CD4-positive, alpha-beta T cell treated with Interleukin-6 at 100 ng/mL for 8 hours (primary cell): ENCODE measurements around the gene HPN.
A peak's percentile ranks its signal among the peaks of the same experiment; 100 is the strongest.
"Not testable (repeated sequence)": the region's sequence is repeated elsewhere in the genome, so short reads cannot be mapped to it uniquely, and the experiment has no call there.

Source experiments
- DNase-seq: peaks from one replicate; pipeline ENCODE4 v3.0.0-alpha.2; 2020; ENCODE audit warnings: mixed read lengths, low spot score

Gene HPN

DNA sequence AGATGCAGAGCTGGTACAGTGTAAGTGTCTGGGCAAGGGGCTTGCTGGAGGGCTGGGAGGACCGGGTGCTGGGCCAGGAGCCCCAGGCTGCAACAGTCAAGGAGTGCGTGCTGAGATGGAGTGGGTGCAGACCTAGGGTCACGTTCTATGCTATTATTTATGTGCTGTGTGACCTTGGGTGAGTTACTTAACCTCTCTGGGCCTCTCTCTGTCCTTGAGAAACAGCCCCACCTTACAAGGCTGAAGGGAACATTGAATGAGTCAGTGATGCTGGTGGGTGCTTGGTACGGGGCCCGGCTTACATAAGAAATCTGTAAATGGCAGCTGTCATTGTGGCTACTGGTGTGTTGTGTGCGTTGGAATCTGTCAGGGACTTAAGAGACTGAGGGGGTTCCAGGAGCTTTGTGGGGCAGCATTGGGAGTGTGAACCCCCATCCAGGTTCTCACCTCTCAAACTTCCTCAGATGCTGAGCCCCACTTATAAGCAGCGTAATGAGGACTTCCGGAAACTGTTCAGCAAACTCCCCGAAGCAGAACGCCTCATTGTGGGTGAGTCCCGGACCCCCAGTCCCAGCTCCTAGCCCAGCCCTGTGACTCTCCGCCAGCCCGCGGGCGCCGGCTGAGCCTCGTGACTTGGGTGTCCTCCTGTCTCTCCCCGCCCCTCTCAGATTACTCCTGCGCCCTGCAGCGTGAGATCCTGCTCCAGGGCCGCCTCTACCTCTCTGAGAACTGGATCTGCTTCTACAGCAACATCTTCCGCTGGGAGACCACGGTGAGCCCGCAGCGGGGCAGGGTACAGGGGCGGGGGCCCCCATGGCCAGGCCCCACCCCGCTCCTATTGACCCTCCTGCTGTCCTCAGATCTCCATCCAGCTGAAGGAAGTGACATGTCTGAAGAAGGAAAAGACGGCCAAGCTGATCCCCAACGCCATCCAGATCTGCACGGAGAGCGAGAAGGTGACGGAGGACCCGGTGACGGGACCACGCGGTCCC lies 31.8 kb upstream of the HPN start:
- DNase-seq, result no peak

DNA sequence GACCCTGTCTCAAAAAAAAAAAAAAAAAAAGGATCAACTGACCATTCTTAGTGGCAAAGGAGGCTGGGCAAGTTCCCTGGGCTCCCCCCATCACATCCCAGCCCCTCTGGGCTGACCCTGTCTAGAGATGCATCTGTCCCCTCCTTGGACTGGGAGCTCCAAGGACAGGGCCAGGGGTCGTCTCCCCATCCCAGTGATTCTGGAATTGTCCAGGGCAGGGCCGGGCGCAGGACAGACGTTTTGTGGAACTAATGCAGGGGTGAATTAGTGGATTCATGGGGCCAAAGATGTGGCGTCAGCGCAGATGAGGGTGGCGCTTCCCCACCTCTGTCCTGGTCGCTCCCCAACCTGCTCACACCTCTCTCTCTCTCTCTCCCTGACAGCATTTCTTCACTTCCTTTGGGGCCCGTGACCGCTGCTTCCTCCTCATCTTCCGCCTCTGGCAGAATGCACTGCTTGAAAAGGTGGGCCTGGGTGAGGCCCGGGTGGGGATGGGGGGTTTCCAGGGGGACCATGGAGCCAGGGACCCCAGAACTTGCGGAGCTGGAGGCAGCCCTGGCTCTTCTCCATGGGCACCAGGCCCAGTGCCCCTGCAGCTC lies 30.3 kb upstream of the HPN start:
- DNase-seq, result peak; percentile 37

DNA sequence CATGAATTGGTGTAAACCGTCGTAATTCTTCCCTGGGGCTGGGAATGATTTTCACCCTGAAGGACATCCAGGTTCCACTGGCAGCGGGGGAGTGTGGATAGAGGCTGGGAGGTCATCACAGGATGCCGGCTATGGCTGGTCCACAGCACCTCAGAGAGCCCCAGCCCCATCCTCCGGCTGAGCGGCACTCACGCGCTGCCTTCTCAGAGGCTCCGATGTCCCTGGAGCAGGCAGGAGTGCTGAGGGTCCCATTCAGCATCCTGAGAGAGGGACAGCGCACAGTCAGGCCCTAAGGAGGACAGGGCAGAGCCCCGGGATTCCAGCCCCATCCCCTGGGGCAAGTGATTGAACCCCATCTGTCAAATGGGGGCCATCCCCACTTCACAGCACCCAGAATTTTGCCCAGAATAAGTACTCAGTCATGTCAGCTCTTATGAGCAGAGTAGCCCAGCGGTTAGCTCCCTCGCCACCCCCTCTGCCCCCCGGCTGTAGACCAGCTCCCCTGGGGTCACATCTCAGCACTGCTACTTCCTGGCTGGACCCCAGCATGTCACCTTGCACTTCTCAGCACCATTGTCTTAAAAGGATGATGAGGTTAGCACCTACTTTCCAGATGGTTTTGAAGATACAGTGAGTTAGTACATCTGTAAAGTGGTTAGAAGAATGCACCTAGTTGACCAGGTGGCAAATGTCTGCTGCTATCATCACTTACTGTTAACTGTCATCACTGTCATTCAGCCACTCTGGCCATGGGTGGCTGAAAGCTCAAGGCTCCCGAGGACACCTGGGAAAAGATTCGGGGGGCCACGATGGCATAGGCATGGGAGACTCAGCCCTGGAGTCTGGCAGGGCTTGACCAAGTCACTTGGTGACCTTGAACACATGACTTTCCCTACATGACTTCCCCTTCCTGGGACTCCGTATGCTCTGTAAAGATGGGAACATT lies 29.5 kb upstream of the HPN start:
- no peak for DNase-seq

DNA sequence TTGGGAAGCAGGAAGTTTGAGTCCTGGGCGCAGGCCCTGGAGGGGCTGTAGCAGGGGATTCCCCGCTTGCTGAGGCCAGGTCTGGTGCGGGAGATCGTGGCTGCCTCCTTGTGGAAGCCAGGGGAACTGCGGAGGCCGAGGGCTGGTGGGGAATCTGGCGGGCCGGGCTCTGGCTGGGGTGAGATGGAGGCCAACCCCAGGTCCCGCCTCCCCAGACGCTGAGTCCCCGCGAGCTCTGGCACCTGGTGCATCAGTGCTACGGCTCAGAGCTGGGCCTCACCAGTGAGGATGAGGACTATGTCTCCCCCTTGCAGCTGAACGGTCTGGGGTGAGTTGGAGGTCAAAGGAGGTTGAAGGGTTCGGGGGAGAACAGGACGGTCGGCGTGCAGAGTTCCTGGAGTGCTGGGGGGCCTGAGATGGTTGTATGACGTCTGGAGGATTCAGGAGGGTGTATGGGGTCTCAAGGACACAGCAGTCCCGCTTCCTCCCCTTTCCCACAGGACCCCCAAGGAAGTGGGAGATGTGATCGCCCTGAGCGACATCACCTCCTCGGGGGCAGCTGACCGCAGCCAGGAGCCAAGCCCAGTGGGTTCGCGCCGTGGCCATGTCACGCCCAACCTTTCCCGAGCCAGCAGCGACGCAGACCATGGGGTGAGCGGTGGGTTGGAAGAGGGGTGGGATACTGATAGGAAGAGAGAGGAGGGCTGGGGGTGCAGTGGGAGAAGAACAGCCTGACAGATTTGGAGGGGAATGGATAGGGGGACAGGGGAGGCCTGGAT lies 28.3 kb upstream of the HPN start:
- peak; percentile 76 for DNase-seq

DNA sequence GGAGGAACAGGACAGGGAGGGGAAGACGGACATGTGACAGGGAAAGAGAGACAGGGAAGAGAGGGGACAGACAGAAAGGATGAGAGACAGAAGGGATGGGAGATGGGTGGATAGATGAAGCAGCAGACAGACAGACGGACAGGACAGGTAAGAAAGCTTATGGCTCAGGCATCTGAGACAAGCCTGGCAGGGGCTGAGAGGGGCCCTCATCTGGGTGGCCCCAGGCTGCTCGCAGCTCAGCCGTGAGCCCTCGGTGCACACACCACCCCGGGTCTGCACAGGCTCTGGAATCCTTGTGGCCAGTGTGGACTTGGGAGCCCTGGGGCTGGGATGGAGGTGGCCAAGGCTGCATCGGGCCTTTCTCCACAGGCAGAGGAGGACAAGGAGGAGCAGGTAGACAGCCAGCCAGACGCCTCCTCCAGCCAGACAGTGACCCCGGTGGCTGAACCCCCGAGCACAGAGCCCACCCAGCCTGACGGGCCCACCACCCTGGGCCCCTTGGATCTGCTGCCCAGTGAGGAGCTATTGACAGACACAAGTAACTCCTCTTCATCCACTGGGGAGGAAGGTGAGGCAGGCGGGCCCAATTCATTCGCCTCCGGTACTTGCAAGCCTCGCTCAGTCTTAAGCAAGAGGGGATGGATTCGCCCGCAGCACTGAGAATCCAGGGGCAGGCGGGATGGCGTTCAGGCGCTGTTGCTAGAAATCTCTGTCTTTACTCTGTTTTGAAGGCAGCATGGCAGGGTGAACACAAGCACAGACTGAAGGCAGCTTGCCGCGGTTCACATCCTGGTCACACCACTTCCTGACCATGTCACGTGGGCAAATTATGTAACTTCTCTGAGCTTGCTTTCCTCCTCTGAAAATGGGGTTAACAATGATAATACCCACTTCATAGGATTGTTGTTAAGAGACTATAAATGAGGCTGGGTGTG lies 27.4 kb upstream of the HPN start:
- peak; percentile 85 for DNase-seq

DNA sequence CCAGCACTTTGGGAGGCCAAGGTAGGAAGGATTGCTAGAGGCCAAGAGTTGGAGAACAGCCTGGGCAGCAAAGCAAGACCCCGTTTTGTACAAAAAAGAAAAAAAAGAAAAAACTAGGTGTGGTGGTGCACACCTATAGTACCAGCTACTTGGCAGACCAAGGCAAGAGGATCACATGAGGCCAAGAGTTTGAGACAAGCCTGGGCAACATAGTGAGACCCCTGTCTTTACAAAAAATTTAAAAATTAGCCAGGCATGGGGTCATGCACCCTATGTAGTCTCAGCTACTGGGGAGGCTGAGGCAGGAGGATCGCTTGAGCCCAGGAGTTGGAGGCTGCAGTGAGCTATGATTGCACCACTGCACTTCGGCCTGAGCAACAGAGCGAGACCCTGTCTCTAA lies 26.7 kb upstream of the HPN start:
- DNase-seq, result not testable (repeated sequence)

DNA sequence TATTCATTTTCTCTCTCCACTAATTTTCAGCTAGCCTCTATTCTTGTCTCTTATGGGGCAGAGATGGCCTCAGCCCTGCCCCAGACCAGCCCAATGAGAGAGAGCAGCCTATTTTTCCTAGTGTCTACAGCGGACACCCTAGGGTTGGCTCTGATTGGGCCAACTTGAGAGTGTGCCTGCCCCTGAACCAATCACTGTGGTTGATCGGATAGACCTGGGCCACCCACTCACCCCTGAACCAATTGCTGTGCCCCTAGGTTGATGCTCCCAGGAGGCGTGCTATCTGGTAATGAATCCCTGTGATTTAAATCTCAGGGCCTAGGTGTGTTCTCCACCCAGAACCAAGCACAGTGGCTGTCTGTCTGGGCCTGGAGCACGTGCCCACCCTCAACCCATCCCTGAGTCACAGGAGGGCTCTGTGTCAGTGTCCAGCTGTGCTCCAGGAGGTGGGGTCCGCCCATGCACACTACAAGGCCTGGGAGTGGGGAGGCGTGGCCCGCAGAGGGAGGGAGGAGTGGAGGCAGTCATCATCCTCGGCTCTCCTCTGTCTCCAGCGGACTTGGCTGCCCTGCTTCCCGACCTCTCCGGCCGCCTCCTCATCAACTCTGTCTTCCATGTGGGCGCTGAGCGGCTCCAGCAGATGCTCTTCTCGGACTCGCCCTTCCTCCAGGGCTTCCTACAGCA lies 26.1 kb upstream of the HPN start:
- no peak for DNase-seq

DNA sequence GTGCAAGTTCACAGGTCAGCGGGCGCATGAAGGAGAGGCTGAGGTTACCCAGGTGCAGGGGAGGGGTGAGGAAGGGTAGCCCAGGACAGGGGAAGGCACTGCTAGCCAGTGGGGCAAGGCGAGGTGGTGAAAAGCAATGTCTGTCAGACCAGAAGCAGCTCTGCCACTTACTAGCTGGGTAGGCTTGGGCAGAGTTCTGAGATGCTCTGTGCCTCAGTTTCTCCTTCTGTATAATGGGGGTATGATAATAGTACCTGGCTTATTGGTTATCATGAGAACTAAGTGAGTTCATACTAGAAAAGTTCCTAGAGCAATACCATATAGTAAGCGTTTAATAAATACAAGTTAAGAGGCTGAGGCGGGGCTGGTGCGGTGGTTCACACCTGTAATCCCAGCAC lies 25.6 kb upstream of the HPN start:
- no peak for DNase-seq

DNA sequence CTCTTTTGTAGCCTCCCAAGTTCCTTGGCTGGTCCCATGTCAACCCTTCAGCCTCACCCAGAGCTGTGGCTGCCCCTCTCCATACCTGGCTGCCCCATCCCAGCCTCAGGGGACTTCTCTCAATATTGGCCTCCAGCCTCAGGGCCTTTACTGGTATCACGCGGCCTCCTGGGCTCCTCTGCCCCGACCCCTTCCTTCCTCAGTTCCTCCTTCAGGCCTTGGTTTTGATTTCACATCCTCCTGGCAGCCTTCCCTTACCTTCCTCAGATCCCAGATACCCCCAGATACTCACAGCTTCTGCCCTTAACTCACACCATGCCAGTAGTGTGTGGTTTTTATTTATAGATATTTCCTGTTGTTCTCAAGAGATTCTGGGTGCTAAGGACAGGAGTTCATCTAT lies 24.0 kb upstream of the HPN start:
- no peak for DNase-seq

DNA sequence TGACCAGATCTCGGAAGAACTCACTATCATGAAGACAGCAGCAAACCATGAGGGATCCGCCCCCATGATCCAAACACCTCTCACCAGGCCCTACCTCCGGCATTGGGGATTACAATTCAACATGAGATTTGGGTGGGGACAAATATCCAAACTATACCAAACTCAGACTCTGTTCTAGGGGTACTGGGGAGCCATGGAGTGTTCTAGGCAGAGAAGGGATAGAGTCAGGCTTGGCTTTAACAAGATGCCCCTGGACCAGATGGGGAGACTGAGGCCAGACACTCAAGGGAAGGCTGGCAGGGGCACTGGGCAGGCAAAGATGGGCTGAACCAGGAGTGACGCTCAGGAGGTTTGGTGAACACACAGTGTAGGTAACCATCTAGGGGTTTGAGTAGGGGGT lies 23.1 kb upstream of the HPN start:
- DNase-seq, result no peak

DNA sequence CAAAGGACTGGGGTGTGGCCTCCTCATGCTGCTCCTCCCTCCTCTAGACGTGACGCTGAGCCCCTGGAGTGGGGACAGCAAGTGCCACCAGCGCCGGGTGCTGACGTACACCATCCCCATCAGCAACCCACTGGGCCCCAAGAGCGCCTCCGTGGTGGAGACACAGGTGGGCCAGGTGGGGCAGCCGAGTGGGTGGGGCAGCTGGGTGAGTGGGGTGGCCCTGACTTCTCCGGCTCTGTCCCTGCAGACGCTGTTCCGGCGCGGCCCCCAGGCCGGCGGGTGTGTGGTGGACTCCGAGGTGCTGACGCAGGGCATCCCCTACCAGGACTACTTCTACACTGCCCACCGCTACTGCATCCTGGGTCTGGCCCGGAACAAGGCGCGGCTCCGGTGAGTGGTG lies 22.4 kb upstream of the HPN start:
- no peak for DNase-seq

DNA sequence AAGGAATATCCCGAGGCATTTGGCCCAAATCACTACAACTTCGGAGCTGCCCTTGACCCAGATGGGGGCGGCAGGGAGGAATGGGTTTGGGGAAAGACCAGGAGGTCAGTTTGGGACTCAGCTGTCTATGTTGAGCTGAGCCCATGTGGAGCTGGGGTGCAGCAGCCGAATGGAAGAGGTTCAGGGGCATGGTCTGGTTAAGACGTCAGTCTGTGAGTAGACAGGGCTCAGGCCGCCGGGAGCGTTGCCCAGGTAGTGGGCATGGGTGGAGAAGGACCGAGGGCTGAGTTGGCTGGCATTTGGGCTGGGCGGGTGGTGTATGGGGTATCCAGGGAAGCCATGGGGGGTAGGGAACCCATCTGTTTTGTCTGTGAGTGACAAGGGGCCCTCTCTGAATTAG lies 20.5 kb upstream of the HPN start:
- no peak for DNase-seq

DNA sequence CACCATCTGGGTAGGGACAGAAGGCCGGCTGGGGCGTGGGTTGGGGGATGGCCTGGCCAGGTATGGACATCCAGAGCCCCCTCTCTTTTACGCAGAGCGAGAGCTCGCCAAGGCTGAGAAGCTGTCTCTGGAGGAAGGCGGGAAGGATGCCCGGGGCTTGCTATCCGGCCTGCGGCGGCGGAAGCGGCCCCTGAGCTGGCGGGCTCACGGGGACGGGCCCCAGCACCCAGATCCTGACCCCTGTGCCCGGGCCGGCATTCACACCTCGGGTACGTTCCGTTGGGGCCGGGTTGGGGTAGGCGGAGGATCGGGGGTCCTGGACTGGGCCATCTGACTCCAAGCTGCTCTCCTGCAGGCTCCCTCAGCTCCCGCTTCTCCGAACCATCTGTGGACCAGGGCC lies 19.9 kb upstream of the HPN start:
- no peak for DNase-seq

DNA sequence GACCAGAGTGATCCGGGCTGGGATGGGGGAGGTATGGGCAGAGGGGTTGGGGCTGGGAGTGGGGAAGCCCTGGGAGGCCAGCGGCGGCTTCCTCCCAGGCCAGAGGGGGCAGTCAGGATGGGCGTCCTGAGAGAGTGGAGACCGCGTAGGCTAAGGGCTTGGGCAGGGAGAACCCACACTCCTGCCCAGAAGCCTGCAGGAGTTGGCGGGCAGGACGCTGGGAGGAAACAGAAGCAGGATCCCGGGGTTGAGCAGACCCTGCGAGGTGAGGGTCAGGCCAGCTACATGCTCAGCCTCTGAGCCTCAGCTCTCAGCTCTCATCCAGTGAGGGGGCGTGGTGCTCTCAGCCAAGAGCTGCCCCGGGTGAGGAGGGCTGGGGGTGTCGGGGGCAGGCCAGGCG lies 19.1 kb upstream of the HPN start:
- DNase-seq, result no peak

DNA sequence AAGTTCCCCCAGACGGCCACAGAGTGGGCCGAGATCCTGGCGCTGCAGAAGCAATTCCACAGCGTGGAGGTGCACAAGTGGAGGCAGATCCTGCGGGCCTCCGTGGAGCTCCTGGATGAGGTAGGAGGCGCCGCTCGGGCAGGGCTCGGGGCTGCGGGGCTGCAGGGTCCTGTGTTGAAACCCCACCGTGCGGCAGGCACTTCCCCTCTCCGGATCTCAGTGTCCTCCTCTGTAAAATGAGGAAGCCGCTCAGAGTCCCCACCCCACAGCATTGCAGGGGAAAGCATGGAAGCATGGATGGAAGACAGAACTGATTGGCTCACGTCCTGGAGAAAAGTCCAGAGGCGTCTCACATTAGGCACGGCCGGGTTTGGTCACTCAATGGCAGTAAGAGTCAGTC lies 18.1 kb upstream of the HPN start:
- DNase-seq, result no peak

DNA sequence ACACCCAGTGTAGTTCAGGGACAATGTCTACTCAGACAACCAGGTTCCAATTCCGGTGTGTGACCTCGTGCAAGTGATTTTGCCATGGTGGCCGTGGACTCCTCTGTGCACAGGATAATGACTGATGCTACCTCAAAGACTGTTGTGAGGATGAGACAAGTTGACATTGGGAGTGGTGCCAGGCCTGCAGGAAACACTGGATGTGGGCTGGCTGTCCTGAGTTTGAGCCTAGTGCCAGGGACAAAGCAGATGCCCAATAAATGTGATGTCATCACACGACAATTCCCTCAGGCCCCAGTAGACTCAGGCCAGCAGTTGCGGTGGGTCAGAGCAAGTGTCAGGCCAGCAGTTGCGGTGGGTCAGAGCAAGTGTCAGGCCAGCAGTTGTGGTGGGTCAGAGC lies 17.4 kb upstream of the HPN start:
- DNase-seq, result no peak

DNA sequence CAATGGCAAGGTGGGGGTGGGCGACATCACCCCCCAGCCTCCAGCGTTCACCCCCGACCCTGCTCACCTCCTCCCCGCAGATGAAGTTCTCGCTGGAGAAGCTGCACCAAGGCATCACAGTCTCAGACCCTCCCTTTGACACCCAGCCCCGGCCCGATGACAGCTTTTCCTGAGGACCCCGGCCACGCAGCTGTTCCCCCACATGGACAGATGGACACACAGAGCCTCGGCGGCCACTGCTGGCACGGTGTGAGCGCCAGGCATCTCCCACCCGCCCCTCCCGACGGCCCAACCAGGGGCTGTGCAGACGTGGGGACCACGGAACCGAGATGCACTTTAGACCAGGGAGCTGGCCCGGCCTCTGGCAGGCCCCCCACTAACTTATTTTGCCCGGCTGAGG lies 15.6 kb upstream of the HPN start:
- DNase-seq, result no peak

DNA sequence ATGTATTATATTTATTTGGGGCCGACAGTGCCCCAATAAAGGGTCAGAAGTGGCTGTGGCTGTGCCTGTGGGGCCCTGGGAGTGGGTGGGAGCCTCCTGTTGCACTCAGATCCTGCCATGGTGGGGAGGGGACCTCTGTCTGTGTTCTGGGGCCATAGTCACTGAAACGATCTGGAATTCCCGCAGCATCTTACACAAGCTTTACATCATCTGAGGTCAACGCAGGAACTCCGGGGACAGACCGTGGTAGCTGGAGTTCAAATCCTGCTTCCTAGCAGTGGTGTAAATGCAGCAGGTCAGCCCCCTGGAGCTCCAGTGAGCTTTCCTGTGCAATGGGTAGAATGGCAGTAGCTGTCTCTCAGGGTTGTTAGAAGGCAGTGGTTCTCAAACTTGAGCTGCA lies 15.1 kb upstream of the HPN start:
- DNase-seq, result no peak

DNA sequence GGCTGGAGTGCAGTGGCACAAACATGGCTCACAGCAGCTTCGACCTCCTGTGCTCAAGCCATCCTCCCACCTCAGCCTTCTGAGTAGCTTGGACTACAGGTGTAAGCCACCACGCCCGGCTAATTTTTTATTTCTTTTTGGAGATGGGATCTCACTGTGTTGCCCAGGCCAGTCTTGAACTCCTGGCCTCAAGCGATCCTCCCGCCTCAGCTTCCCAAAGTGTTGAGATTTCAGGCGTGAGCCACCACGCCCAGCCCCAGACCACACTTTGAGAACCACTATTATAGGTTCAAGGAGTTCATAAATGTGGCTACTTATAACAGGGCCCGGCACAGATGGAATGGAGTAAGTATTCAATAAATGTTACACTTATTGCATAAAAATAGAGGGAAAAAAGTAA lies 14.5 kb upstream of the HPN start:
- DNase-seq, result no peak
